GM21390 (cell line): ENCODE results near the gene GALNT9.
"Not testable (repeated sequence)": the region's sequence is repeated elsewhere in the genome, so short reads cannot be mapped to it uniquely, and the experiment has no call there.

Source experiments
- ATAC-seq: cut with Tn5 transposase; IDR thresholded peaks from one replicate; pipeline ENCODE4 v1.9.1; 2021; ENCODE audit not compliant: unreplicated experiment

Gene GALNT9

GRCh38 chr12:132267873-132268272 is 61.5 kb downstream of the GALNT9 start:
- no peak for ATAC-seq

- ATAC-seq = no peak
Observed at GRCh38 chr12:132266802-132267201, 62.6 kb downstream of the GALNT9 start.

- ATAC-seq = no peak
Observed at GRCh38 chr12:132266370-132266769, 63.0 kb downstream of the GALNT9 start.

- ATAC-seq = not testable (repeated sequence)
Observed at GRCh38 chr12:132265822-132266221, 63.6 kb downstream of the GALNT9 start.

GRCh38 chr12:132265056-132265800 is 64.2 kb downstream of the GALNT9 start:
- ATAC-seq = no peak

DNA sequence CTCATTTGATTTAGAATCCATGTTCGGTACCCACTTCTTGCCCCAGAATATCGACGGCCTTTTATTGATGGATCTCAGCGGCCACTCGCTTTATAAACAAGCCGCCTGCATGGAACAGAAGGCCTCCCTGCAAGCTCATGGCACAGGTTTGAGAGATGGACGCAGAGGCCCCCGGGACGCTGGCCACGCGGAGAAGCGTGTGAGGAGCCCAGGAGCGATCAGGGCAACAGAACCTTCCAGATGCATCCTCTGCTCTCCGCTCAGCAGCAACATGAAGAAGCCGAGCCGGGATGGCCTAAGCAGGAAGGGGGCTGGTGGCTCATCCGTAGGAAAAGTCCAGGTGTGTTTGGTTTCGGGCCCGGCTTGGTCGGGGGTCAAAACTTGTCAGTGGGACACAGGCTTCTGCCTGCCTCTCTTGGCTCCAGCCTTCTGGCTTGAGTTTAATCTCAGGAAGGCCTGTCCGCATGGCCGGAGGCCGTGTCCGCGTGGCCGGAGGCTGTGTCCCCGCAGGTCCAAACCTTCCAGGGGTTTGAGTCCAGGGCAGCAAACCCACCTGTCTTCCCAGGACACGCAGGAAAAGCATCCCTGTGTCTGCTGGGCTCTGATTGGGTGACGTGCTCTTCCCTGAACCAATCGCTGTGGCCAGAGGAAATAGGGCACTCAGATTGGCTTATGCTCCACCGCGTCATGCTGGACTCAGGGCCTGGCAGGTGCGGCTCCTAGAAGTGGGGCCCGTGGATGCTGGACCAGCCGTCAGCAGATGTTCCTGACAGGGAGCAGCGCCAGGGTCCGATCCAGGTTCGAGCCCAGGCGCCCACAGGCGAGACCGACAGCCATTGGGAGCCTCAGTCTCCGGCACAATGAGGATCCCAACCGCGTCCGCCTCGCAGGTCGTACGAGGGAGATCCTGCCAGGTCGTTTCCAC is 65.0 kb downstream of the GALNT9 start:
- no peak for ATAC-seq

DNA sequence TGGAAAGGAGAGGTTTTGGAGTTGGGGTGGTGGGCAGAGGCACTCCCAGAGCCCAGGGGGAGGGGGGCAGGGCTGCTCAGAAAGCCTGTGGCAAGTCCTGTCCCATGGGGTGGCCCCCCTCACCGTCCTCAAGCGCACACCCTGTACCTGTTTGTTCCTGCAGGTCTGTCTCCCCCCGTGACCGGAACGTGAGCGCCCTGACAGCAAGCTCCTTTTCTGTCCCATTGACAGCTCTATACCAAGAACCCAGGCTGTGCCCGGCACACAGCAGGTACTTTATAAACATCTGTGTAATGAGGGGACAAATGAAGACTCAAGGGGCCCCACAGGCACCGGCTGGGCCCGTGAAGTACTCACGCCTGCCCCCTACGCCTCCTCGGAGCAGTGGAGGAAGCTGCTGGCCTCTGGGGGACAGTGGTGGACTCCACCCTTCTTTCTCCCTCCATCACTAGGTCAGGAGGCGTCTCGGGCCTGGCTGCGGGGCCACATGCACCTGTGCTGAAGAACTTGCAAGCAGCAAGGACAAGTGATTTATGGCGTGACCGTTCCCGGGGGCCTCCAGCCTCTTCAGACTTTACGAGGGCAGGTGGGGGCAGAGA is 65.8 kb downstream of the GALNT9 start:
- ATAC-seq = no peak

- ATAC-seq = no peak
Observed at GRCh38 chr12:132263061-132263360, 66.4 kb downstream of the GALNT9 start.

GRCh38 chr12:132262256-132263060 is 66.9 kb downstream of the GALNT9 start:
- ATAC-seq = no peak

- ATAC-seq = no peak
Observed at GRCh38 chr12:132261328-132262138, 67.9 kb downstream of the GALNT9 start.

DNA sequence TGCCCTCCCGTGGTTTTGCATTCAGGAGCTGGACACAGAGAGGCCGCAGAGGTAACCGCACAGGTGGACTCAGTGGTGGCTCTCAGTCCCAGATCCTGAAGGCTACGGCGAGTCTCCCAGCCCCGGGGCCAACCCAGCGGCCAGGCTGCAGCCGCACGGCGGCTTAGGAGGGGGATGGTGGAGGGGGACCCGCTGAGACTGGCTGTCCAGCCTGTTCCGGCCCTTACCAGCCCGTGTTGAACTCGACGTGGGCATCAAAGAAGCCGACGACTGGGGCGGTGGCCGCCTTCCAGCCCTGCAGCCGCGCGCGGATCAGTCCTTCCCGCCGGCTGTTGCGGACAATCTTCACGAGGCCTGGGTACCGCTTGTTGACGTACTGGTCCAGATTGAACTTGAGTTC is 68.7 kb downstream of the GALNT9 start:
- no peak for ATAC-seq

GRCh38 chr12:132259872-132260695 is 69.3 kb downstream of the GALNT9 start:
- no peak for ATAC-seq

DNA sequence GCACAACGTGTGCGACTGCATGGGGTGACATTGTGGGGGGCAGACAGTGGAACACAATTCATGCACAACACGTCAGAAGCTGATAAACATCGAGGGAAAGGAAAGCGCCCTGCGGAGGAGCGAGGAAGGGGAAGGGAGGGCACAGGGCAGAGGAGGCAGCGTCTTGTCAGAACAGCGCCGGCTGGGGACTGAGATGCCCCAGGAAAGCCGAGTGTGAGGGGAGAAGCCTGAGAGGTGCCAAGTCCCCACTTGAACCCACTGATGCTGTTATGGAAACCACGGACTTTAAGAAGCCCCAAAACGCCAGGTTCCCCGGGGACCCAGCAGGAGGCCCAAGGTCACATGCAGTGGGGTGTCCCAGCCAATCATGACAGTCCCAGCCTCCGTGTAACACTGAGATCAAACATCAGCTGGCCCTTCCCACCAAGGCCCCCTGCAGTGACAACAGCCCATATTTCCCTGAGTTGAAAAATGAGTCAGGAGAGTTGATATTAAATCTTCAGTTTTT is 70.0 kb downstream of the GALNT9 start:
- no peak for ATAC-seq

DNA sequence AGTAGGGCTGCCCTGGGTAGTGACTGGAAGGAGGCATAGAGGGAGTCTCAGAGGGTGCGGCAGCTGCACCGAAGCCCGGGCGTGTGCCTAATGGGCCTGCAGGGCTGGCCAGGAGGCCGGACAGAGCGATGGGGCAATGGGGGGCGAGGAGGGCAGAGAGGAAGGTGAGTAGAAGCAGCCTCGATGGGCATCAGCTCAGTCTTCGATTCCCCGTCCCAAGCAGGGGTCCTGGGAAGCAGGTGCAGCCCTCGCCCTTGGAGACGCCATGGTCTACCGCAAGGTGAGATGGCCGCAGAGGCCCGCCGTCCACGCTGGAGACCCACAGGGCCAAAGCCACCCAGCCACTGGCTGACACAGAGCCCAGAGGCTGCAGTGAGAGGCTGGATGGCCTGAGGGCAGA is 70.8 kb downstream of the GALNT9 start:
- no peak for ATAC-seq

- no peak for ATAC-seq
Observed at GRCh38 chr12:132257955-132258490, 71.4 kb downstream of the GALNT9 start.

DNA sequence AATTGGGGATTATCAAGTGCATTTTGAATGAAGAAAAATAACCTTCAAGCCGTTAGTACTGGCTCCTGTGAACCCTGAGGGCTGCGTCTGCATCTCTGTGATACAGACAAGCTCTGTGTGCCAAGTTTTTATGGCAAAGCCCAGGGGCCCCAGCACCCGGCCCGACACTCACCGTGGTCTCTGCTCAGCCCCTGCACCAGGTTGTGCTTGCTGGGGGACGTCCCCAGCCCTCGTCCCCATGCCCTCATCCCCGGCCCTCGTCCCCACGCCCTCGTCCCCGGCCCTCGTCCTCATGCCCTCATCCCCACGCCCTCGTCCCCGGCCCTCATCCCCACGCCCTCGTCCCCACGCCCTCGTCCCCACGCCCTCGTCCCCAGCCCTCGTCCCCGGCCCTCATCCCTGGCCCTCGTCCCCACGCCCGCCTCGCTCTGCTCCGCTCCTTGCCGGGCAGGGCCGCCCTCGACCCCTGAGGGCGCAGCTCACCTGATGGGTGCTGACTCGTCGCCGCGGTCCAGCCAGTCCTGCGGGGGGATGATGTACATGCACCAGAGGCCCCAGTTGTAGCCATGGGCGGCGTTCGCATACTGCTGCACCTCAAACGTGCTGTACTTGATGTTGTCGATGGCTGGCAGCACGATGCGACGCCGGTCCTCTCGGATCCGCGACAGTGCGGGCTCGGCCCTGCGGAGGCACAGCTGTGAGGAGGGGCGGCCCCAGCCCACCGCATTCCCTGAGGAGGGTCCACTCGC is 72.0 kb downstream of the GALNT9 start:
- ATAC-seq = no peak

DNA sequence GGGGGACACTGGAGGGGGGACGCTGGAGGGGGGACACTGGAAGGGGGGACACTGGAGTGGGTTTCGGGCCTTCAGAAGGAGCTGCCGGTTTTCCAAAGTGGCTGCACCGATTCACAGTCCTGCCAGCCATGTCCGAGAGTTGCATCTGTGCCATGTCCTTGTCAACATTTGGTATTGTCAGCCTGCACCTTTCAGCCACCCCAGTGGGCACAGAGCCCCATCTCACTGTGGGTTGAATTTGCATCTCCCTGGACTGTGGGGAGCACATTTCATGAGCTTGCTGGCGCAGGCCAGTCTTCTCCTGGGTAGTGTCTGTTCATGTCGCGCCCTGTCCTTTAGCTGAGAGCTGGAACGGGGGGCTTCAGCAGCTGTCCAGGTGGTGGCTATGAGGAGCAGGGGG is 72.7 kb downstream of the GALNT9 start:
- ATAC-seq = no peak

GRCh38 chr12:132255642-132256041 is 73.7 kb downstream of the GALNT9 start:
- ATAC-seq = no peak
